ENCODE results near the gene NIN.

The NIN gene

DNA sequence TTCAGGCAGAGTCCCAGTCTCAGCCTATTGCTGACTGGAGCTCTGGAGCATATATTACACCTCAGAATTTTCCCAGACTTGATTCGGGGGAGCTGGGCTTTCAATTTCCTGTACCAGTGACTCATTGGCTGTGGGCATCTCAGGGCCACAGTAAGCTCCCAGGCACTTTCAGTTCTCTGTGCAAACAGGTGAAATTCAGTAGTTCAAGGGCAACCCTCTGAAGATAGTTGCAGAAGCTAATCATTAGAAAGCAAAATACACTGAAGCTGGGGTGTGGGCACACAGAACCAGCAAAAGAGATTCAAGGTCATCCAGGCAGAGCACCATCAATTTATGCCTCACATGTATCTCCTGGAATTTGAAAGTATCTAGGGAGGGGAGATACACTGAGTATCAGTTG lies 8.1 kb upstream of the NIN start:
- no peak for DNase-seq

DNA sequence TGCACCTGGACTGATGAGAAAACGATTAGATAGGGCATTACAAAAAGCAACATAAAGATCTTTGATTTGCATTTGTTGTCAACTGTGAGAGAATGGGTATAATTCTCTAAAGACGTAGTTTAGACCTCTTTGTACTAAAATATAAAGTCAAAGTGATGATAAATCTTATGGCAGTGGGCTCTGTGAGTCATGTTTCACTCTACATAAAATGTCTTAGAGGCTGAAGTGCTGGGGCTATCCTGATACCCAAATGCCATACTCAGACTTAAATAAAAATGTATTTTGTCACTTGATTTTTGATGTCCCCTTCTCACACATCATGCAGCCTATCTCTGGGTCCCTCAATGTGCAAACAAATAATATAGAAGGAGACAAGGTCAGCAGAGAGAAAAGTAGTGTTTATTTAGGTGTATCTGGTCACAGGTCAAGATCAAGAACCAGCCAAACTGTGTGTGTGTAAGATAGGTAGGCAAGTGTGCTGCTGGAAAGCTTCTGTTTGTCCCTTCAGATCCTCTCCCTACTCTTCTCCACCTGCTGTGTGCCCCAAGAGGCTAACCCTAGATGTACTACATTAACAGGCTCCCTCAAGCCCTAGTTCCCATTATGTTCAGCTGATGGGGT lies 7.0 kb upstream of the NIN start:
- no peak for DNase-seq

DNA sequence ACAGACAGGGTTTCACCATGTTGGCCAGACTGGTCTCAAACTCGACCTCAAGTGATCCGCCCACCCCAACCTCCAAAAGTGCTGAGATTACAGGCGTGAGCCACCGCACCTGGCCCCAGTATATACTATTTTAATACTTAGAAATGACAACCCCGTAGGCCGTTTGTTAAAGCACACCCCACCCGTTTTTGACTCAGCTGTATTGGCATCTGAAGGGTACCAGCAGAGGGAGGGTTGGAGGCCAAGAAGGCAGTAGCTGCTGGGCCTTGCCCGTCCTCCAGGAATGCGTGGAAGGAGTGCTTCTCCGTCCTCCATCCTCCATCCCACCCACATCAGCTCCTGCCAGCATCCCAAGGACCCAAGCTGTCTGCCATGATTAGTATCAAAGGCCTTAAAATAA lies 6.3 kb upstream of the NIN start:
- no peak for DNase-seq

DNA sequence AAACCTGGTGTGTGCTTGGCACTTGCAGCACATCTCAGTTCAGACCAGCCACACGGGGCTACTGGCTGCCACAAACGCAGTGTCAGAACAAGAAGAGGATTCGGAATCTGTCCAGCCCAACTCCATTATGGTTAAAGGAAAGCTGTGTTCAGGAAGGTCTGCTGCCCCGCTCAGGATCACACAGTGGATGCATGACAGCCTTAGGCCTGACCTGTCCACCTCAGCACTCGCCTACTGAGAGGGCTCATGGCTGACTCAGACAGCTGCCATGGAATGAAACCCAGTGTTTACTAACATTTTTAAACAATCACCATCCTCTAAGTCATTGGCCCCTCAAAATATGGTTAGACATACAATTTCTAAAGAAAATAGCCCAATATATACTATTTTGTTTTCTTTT lies 5.6 kb upstream of the NIN start:
- DNase-seq, result no peak

DNA sequence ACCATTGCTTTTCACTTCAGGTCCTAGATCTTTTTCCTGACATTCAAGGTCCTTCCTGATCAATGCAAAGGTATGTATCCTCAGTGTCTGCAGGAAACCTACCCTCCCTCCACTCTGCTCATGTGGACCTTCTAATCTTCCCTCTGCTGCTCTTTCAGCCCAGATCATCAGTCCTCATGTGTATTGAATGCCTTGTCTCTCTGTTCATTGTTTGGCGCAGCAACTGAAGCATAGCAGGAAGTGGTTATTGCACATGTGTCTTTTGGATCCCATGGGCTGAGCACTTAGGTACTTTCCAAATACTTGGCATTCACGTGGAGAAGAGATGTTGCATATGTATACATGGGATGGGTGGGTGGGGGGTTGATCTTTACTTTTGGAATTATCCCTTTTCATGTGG lies 4.3 kb upstream of the NIN start:
- peak; percentile 29 to 50 for DNase-seq

DNA sequence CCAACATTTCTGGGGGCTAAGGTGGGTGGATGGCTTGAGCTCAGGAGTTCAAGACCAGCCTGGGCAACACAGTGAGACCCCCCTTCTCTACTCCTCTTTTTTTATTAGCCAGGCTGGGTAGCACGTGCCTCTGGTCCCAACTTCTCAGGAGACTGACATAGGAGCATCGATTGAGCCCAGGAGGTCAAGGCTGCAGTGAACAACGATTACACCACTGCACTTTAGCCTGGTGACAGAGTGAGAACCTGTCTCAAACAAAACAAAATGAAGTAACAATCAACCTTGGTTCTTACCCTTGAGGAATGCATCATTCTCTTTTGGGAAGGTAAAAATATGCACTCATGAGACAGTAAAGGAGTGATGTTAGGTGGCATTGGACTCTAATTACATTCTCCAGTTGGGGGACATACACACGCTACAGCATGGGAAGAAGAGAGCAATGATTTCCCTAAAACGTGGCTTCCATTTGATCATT lies 3.9 kb upstream of the NIN start:
- DNase-seq, result no peak

DNA sequence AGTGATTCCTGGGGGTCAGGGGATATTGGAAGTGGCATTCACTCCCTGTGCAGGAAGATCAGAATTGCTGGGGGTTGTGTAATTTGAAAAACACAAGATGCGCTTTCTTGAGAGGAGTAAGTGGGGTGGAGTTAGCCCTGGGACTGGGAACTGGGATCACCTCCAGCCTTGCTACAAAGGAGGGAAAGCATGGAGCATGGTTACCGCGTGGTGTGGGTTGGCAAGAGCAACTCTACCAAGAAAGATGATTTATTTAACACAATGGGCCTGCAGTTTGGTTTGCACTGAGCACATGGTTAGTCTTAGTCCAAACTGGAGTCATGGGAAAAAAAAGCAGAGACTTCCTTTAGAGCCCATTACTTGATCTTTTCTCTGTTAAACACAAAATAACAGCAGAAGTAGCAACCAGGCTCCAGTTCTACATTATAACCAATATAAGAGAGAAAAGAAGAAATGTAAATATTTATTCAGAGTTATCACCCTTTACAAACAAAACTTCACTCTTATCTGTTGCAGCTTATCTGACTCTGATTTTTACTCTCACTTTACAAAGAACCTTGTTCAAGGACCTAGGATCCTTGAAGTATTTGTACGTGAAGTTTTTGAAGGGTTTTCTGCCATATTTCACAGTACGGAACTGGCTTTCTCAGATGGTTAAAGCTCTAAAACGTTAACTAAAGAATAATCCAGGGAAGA lies 2.1 kb upstream of the NIN start:
- DNase-seq, result no peak

DNA sequence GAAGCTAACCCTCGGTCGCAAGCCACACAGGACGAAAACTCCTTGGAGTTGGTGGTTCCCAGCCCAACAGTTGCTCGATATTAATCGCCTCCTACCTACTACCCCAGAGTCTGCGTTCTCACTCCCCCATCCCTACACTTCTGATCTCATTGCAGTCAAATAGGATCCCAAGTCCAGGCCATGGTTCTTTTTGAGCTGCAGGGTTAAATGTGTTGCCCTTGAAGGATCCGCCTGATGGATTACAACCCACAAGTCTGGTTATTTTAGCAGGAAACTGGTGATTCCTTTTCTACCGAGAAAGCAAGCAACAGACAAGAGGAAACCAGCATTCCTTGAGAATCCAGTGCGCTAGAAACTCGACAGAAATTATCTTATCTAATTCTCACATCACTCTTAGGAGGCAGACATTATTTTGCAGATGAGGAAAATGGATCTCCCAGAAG lies 785 bp upstream of the NIN start:
- DNase-seq, result no peak

DNA sequence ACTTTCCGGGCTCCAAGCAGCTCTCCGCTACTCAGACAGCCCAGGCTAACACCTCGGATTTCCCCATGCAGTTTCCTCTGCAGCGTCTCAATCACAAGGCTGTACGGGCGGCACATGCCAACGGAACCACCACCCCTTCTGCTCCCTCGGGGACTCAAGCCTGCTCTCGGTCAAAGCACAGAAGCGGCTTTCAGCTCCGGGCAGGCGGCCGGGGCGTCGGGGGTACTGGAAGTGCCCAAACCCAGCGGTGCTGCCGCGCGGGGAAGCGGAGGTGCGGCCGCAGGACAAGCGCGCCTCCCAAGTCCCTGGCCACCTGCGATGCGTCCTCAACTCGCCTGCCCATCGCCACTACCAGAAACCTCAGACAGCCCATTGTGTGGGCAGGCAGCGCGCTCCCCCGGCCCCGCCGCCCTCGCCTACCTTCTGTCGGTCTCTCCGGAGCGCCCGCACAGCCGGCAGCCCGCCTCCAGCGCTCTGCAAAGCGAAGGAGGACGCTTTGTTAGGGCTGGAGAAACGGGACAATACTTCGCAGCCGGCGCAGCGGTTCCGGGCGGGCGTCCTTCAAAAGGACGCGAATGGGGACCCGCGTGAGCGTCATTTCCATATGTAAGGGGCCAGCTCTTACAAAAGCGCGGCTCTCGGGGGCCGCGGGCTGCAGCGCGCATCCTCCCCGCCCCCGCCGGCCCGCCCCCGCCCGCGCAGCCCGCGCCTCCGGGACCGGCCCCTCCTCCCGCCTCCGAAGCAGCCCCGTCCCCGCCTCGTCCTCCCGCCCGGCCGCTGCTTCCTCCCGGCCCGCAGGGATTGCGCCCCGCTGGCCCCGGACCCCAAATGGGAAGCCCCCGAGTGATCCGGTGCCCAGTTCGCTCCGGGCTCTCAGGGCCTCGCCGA lies 674 bp downstream of the NIN start:
- peak; percentile 66 to 72 for DNase-seq

DNA sequence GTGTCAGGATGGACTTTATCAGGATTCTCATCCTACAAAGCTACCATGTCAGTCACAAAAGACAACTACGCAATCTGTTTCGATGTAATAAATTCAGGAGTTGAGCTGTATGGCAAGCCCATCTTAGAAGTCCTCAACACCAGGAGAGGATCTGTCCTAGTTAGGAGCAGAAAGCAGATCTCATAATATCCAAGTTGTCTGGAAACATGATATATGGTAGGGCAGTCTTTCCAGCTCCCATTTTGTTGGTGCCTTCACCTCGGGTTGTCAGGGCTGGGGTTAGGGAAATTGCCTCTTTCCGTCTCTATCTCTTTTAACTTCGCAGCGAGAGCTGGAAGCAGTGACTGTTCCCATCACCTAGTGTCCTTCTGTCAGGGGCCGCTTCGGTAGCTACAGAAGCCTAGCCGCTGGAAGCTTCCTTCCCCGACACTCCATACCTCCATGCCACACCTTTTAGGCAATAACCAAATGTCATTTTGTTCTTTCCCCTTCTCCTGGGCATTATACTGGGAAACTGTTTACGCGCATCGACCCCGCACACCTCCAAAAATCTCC lies 1.4 kb downstream of the NIN start:
- no peak for DNase-seq

DNA sequence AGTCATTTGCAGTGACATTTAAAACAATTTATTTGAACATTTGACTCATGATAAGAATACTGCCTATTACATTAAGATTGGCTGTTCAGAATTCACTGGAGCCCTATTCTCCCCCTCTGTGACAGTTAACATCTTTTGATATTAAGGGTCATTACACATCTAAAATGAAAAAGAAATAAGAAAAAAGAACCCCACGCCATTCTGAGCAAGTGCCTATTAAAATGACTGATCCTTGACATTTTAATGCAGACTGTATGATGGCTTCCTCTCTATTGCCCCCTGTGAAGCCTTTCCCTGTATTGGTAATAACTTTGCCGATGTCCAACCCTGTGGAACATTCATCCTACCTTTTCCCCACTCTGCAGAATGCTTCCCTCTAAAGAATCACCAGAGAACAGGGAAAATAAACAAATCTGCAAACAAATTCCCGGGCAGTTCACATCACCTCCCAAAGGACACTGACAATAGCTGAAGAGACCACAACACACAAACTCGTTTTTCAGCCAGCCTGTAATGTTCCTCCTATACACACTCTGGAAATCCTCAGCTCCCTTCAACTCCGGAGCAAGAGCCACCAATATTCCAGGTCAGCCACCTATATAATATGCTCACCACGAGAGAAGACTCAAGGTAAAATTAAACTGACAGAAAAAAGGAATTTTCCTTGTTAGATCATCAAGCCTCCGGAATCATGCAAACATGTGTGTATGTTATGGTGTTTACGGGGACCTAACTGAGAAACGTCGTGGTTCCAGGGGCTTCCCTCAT lies 2.1 kb downstream of the NIN start:
- no peak for DNase-seq

DNA sequence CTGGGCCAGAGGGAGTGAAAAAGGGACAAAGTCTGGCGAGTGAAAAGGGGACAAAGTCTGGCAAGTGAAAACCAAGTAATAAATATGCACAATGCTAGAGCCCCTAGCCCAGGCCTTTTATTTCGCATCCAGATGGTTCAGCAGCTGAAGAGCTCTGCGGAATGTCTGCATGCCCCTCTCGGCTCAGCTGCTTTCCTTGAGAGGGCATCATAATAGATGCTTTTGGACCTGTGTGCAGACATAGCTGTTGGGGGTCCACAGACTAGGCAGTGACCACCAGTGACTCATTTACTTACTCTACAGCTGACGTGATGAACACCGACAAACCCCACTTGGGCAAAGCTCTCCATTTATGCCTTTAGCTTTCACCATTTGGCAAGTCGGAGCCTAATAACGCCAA lies 4.3 kb downstream of the NIN start:
- no peak for DNase-seq

DNA sequence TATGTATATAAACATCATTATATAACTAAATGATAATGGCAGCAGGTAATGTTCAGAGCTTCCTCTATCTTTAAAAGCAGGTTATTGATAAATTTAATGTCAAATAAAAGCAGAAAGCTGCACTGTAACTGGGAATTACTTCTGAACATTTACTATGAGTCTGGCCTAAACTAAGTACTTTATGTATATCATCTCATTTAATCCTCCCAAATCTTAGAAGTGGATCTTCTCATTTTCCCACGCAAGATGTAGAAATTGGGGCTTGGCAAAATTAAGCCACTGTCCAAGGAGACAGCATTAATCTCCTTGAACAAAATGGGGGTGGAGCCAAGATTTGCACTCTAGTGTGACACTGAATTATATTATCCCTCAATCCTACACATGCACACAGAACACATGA lies 5.7 kb downstream of the NIN start:
- no peak for DNase-seq

DNA sequence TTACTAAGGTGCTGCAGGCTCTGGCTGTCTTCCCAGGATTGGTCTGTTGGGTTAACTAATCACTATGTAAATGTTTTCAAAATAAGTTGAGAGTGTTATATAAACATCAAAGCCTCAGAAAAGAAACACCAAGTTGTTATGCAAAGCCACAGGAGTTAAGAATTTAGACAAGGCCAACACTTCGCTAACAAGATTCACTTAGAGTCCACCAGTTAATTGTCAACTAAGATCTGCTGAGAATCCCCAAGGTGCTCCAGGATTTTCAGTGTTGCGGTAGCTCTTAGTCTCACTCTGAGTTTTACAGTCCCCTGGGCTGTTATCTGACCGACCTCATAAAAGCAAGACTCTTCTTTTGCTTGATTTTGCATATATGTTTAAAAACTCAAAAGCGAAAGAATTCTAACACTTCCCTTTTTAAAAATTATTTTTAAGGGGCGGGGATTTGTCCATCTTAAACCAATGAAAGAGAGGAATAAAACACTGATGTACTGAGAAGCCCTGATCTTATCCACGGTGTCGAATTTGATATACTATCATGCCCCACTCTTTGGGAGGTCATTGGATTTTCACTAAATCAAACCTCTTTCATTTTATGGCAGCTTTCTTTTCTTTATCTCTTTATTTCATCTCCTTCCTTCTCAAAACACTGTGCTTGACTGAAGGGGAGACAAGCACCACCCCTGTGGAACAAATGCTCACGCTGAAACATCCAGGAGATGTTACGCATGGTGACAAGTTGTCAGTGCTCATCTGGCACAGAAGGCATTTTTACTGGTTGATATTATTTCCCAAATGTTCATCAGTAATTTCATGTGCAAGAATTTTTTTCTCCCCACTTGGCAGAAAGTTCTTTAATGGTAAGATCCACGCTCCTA lies 7.0 kb downstream of the NIN start:
- DNase-seq, result peak in 1 of 2 donors; percentile 27

DNA sequence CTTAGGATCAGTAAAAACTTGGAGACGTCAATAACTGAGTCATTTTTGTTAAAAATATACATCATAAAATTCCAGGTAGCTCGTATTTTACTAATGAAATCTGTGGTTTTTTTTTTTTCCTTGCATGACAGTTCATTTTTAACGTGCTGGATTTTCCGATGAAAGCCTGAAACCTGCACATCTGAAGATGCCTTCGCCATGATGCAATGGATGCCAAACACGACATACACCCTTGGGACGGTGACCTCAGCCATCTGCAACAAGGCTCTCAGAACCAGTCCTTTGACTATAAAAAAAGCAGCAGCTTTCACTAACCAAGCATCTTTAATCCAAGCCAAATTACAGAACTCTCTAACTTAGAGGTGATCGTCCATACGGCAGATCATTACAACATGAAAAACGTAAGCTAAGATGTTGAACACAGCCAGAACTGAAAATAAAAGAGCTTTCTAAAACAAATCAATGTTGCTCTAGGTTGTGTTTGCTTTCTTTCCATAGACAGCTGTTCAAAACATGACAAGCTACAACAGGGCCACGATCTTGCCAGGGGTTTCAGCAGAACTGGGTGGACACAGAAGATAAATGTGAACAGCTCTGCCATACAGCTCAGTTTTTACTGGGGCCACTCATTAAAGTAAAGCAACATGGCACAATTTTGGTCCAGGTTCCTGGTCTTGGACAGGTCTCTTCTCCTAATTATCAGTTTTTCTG lies 7.8 kb downstream of the NIN start:
- no peak for DNase-seq

DNA sequence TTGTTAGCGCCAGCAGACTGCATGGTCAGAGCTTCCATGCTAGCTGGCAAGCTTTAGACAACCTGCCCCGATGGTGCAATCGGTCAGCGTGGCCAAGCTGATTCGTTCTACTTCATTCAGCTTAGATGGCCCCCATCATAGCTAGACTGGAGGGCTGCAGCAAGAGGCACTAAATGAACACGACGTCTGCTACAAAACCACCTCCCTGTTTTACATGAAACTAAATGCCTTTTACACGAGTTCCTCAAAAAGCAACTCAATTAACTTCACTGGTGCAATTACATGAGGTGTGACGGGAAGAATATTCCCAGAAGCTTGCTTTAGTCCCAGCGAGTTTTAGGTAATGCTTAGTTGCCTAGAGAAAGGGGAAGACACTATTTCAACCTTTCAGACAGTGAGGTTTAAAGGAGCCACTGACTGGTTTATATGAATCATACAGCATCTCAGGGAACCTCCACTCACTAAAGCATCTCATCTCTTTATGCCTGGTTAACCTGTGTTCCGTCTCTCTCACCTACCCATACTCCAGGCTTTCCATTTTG lies 8.4 kb downstream of the NIN start:
- DNase-seq, result no peak

DNA sequence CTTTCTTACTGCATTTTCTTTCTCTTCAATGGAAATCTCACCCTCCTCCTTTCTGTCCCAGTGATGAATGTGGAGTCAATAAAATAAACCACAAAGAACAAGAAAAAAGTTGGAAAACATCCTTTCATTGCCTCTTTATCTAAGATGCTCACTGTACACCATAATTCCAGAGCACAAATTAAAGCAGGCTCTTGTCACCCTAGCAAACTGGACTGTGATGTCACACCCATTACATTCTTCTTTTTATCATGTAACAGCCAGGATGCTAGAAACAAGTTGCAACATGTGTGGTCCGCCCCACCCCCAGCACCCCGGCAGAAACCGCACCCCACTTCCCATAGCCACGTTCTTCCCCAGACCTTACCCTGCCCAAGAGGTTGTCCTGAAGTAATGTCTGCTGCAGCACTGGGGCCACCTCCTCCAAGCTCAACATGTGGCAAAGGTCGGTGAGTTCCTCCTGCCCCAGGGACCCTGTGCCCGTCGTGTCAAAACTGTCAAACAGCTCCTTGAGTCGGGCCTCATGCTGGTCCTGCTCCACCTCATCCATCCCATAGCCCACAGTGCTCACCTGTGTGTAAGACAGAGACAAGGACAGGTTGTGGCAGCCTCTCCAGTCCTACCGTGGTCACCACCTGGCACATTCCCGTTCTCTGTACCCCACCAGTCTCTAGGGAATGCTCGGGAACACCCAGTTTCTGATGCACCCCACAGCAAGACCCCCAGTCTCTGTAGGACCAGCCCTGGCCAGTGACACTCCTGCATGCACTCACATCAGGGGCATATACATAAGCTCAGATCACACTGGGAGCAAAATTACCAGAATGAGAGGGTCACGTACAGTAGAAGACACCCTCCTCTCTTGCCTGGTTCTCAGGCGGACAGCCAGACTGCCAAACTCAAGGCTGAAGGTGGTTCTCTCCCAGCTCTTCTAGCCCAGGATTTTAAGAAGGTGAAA lies 9.2 kb downstream of the NIN start:
- peak; percentile 68 to 71 for DNase-seq

DNA sequence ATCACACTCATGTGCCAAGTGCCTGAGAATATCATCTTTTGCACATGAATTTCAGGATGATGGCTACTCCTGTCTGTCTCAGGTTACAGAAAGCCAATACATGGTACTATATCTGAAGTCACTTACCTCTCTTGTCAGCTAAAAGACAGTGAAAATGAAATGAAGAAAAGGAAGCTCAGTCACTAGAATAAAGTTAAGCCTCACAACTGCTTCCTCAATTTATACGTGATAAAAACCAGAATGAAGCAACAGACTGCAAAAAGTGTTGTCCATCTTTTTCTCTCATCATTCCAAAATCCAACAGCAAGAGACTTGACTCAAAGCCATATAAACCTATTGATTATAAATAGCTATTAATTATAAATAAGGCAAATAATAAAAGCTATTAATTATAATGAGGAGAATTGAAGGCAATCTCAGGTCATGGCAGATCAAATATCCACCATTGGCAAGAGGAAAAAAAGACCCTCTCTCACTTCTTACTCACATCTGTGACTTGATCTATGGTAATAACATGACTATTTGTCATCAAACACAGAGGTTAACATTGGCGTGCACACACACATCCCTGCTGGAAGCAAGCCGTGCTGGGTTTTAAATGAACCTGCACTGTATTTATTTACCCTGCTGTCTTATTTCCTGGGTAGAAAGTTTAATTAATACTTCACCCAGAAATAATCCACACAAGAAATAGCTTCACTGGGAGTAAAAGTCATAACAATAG lies 10.0 kb downstream of the NIN start:
- no peak for DNase-seq

DNA sequence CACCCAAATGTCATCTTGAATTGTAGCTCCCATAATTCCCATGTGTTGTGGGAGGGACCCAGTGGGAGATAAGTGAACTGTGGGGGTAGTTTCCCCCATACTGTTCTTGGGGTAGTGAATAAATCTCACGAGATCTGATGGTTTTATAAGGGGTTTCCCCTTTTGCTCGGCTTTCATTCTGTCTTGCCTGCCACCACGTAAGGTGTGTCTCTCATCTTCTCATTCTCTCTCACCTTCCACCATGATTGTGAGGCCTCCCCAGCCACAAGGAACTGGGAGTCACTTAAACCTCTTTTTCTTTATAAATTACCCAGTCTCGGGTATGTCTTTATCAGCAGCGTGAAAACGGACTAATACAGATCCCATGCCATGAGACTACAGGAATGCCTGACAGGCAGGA lies 11.7 kb downstream of the NIN start:
- peak in 1 of 2 donors; percentile 35 for DNase-seq

Data from CD4-positive, alpha-beta T cell treated with Interleukin-1 beta for 1 hour (primary cell).